CD4-positive, alpha-beta memory T cell (primary cell): Measurements from ENCODE around the gene MINDY4B. TPM values are rescaled to one million over a fixed set of nuclear protein-coding genes. Genes with fewer than 3 reads are reported as not detected.

Experiments used
- CTCF ChIA-PET: fragments of 350-600 bp; sonication (Branson Sonifier 250); formaldehyde crosslinking; loops from one replicate; lab custom pipeline; 2021; ENCODE audit warnings: inconsistent platforms; ENCODE audit not compliant: partially characterized antibody; lab: Charles Lee
- POLR2A ChIA-PET: fragments of 350-600 bp; sonication (Branson Sonifier 250); formaldehyde crosslinking; loops from one replicate; lab custom pipeline; 2021; ENCODE audit not compliant: partially characterized antibody; lab: Charles Lee
- DNase-seq, 5 donors: peaks; one replicate each; pipeline versions ENCODE4 v3.0.0 to v3.0.0-alpha.2; 2020 to 2022; ENCODE audit warnings: mixed read lengths in 1 of 5
- H3K27ac ChIP-seq: one replicate; pipeline ENCODE4 v1.7.0; 2013; ENCODE audit warnings: low read depth, low read length
- H3K27me3 ChIP-seq: 2 replicates; pipeline ENCODE4 v1.7.0; 2013; ENCODE audit warnings: mild to moderate bottlenecking, low read length, moderate library complexity; ENCODE audit not compliant: insufficient read depth
- H3K36me3 ChIP-seq: 2 replicates; pipeline ENCODE4 v1.7.0; 2013; ENCODE audit warnings: mild to moderate bottlenecking, low read length, moderate library complexity; ENCODE audit not compliant: insufficient read depth
- H3K4me1 ChIP-seq: 2 replicates; pipeline ENCODE4 v1.7.0; 2013; ENCODE audit warnings: mild to moderate bottlenecking, low read length, moderate library complexity; ENCODE audit not compliant: insufficient read depth
- H3K4me3 ChIP-seq, 2 donors: one replicate each; pipeline ENCODE4 v1.7.0; 2013; ENCODE audit warnings: low read length in 2 of 2, mild to moderate bottlenecking in 1 of 2
- H3K9me3 ChIP-seq, 2 donors: one replicate each; pipeline ENCODE4 v1.7.0; 2013; ENCODE audit warnings: low read length in 2 of 2, control low read depth in 1 of 2; ENCODE audit not compliant: control insufficient read depth in 1 of 2
- H3K27ac Mint-ChIP-seq, 7 donors: one replicate each; pipeline ENCODE4 v1.8.0; 2020 to 2021; ENCODE audit warnings: mixed read lengths in 7 of 7, mild to moderate bottlenecking in 6 of 7, inconsistent platforms in 3 of 7, moderate library complexity in 3 of 7
- H3K27me3 Mint-ChIP-seq, 2 donors: one replicate each; pipeline ENCODE4 v1.8.0; 2020 to 2021; ENCODE audit warnings: mixed read lengths in 2 of 2
- H3K36me3 Mint-ChIP-seq, 2 donors: one replicate each; pipeline ENCODE4 v1.8.0; 2020 to 2021; ENCODE audit warnings: mixed read lengths in 2 of 2, inconsistent platforms in 1 of 2, mild to moderate bottlenecking in 1 of 2
- H3K4me1 Mint-ChIP-seq, 4 donors: one replicate each; pipeline ENCODE4 v1.8.0; 2020 to 2021; ENCODE audit warnings: mixed read lengths in 4 of 4, mild to moderate bottlenecking in 1 of 4
- H3K4me3 Mint-ChIP-seq, 8 donors: one replicate each; pipeline ENCODE4 v1.8.0; 2020 to 2021; ENCODE audit warnings: mixed read lengths in 8 of 8, mild to moderate bottlenecking in 7 of 8, moderate library complexity in 6 of 8, inconsistent platforms in 3 of 8
- H3K9me3 Mint-ChIP-seq, 8 donors: one replicate each; pipeline ENCODE4 v1.8.0; 2020 to 2021; ENCODE audit warnings: mixed read lengths in 8 of 8, mild to moderate bottlenecking in 5 of 8, inconsistent platforms in 3 of 8, moderate library complexity in 1 of 8
- intact Hi-C: fragments of 100-400 bp; cut with micrococcal nuclease; formaldehyde crosslinking; loops from one replicate; pipeline ENCODE4 v1.15.1; 2023
- polyA plus RNA-seq, 2 donors: library from polyadenylated mRNA; unstranded; fragments of 300-500 nt; fragmentation: Illumina TruSeq; gene quantifications; one replicate each; pipeline ENCODE4 v1.2.3, GENCODE V29; 2021
- total RNA-seq, 2 experiments: library from RNA; stranded (reverse); gene quantifications; one replicate each; pipeline ENCODE4 v1.2.3, GENCODE V29; 2021

Gene MINDY4B
- total and polyA plus RNA-seq, 4 experiments from 2014 or later, result not detected

GRCh38 chr3:150887031-150887430, 18.2 kb downstream of the MINDY4B start:
- no peaks in the 10 kb centered on the region for H3K36me3 ChIP-seq
- no peaks in the 10 kb centered on the region for H3K27me3 ChIP-seq
- Mint-ChIP-seq H3K36me3 (no peaks in the 10 kb centered on the region), H3K27ac (no peak overlapping the region), H3K4me3 (no peak overlapping the region), H3K9me3 (peaks cover 0 to 2% (median 0%) of the 10 kb centered on the region in 8 donors), H3K27me3 (peaks cover 18 to 21% of the 10 kb centered on the region in 2 donors), H3K4me1 (no peaks in the 10 kb centered on the region)
- intact Hi-C loops, result no loop called here
- DNase-seq, result no peak
- no peak overlapping the region for H3K27ac ChIP-seq
- H3K9me3 ChIP-seq, result no peaks in the 10 kb centered on the region
- H3K4me3 ChIP-seq, result no peak overlapping the region
- ChIA-PET CTCF (no interaction called here), POLR2A (no interaction called here)
- no peaks in the 10 kb centered on the region for H3K4me1 ChIP-seq

GRCh38 chr3:150885535-150885934, 19.7 kb downstream of the MINDY4B start:
- intact Hi-C loops, result no loop called here
- H3K27ac ChIP-seq, result no peak overlapping the region
- Mint-ChIP-seq H3K27me3 (peaks cover 20 to 24% of the 10 kb centered on the region in 2 donors), H3K9me3 (peaks cover 0 to 2% (median 0%) of the 10 kb centered on the region in 8 donors), H3K4me1 (no peaks in the 10 kb centered on the region), H3K4me3 (no peak overlapping the region), H3K36me3 (no peaks in the 10 kb centered on the region), H3K27ac (no peak overlapping the region)
- no peak overlapping the region for H3K4me3 ChIP-seq
- H3K36me3 ChIP-seq, result no peaks in the 10 kb centered on the region
- DNase-seq, result no peak
- ChIA-PET CTCF (interaction anchor here (1.2 kb wide), 1 partner anchor 10 kb away, joined by 3 read pairs; no protein-coding TSS in a partner anchor), POLR2A (no interaction called here)
- no peaks in the 10 kb centered on the region for H3K27me3 ChIP-seq
- no peaks in the 10 kb centered on the region for H3K9me3 ChIP-seq
- no peaks in the 10 kb centered on the region for H3K4me1 ChIP-seq

DNA sequence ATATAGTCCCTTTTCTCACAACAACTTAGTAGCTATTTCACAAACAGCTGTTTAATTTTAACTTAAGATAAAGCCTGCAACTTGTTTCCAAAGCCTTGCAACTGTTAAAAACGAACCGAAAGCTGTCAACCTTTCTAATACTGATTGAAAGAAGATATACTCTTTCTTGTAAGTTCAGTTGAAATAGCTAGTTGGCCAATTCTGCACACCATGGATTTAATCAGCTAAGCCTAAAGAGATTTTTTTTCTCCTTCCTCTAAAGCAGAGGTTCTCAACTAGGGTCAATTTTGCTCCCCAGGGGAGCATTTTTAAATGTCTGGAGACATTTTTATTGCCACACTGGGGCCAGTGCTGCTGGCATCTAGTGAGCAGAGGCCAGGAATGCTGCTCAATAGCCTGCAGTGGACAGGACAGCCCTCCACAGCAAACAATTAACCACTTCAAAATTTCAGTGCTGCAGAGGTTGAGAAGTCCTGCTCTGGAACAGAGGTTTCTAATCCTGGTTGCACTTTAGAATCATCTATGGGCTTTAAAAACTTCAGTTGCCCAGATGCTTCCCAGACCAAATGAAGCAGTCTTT, 26.2 kb downstream of the MINDY4B start:
- Histone ChIP-seq H3K4me3 (no peak overlapping the region), H3K27ac (no peak overlapping the region), H3K27me3 (no peaks in the 10 kb centered on the region), H3K9me3 (no peaks in the 10 kb centered on the region), H3K4me1 (no peaks in the 10 kb centered on the region), H3K36me3 (no peaks in the 10 kb centered on the region)
- H3K9me3 Mint-ChIP-seq, result no peaks in the 10 kb centered on the region
- peaks cover 8 to 9% of the 10 kb centered on the region in 2 donors for H3K27me3 Mint-ChIP-seq
- no peaks in the 10 kb centered on the region for H3K36me3 Mint-ChIP-seq
- ChIA-PET CTCF (interaction anchor here (0.6 to 2.3 kb wide), 2 partner anchors 14 to 449 kb away, joined by 3 to 5 read pairs; no protein-coding TSS in a partner anchor), POLR2A (no interaction called here)
- no peaks in the 10 kb centered on the region for H3K4me1 Mint-ChIP-seq
- intact Hi-C loops, result no loop called here
- no peak overlapping the region for H3K4me3 Mint-ChIP-seq
- DNase-seq, result no peak
- no peak overlapping the region for H3K27ac Mint-ChIP-seq

- Mint-ChIP-seq H3K27me3 (peaks cover 4 to 5% of the 10 kb centered on the region in 2 donors), H3K4me1 (no peaks in the 10 kb centered on the region), H3K4me3 (no peak overlapping the region), H3K9me3 (no peaks in the 10 kb centered on the region), H3K27ac (no peak overlapping the region), H3K36me3 (no peaks in the 10 kb centered on the region)
- no peak overlapping the region for H3K4me3 ChIP-seq
- CTCF ChIA-PET, result interaction anchor here (0.9 to 2.3 kb wide), 2 partner anchors 10 to 14 kb away, joined by 3 to 5 read pairs; no protein-coding TSS in a partner anchor
- no peaks in the 10 kb centered on the region for H3K27me3 ChIP-seq
- no peaks in the 10 kb centered on the region for H3K36me3 ChIP-seq
- intact Hi-C loops, result no loop called here
- DNase-seq, result no peak
- POLR2A ChIA-PET, result no interaction called here
- H3K27ac ChIP-seq, result no peak overlapping the region
- H3K9me3 ChIP-seq, result no peaks in the 10 kb centered on the region
- H3K4me1 ChIP-seq, result no peaks in the 10 kb centered on the region
These were observed 26.9 kb downstream of the MINDY4B start for GRCh38 chr3:150878290-150878689.

- ChIA-PET CTCF (interaction anchor here (0.9 kb wide), 1 partner anchor 9 kb away, joined by 3 read pairs; no protein-coding TSS in a partner anchor), POLR2A (no interaction called here)
- Mint-ChIP-seq H3K9me3 (no peaks in the 10 kb centered on the region), H3K27ac (no peak overlapping the region), H3K36me3 (no peaks in the 10 kb centered on the region), H3K4me3 (no peak overlapping the region), H3K4me1 (no peaks in the 10 kb centered on the region), H3K27me3 (peaks cover 3 to 4% of the 10 kb centered on the region in 2 donors)
- no peaks in the 10 kb centered on the region for H3K4me1 ChIP-seq
- no peaks in the 10 kb centered on the region for H3K36me3 ChIP-seq
- H3K27me3 ChIP-seq, result no peaks in the 10 kb centered on the region
- H3K27ac ChIP-seq, result no peak overlapping the region
- H3K4me3 ChIP-seq, result no peak overlapping the region
- intact Hi-C loops, result no loop called here
- no peaks in the 10 kb centered on the region for H3K9me3 ChIP-seq
- DNase-seq, result no peak
These were observed 27.9 kb downstream of the MINDY4B start for GRCh38 chr3:150877303-150877702.

DNA sequence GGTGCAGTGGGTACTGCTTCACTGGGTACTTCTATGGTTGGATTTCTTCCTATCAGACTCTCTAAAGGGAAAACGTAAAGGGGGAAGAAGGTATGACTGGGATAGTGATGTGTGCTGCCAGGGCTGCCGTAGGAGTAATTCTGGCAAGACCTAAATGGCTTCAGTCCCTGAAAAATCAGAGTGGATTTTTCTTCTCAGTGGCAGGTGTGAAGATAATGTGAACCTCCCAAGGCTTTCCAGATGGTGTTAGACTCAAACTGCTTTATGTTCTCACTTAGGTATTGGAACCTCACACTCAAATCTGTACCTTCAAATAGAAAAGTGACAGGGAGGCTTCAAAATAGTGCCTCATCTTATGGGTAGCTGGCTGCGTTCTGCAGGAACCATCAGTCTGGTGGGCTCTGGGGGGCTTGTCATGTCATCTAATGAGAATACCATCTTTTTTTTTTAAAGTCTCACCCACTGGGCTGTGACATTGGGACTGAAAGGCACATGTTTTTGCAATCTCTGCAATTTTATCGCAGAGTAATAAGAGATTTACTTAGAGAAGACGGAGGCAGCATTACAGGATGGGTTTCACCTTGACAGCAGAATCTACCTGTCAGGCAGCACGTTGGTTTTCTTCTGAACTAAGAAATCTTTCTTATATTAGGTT, 28.5 kb downstream of the MINDY4B start:
- Mint-ChIP-seq H3K9me3 (no peaks in the 10 kb centered on the region), H3K27ac (no peak overlapping the region), H3K27me3 (peaks cover 2 to 3% of the 10 kb centered on the region in 2 donors), H3K36me3 (no peaks in the 10 kb centered on the region), H3K4me1 (no peaks in the 10 kb centered on the region), H3K4me3 (no peak overlapping the region)
- POLR2A ChIA-PET, result no interaction called here
- CTCF ChIA-PET, result no interaction called here
- Histone ChIP-seq H3K4me3 (no peak overlapping the region), H3K9me3 (no peaks in the 10 kb centered on the region), H3K36me3 (no peaks in the 10 kb centered on the region), H3K27me3 (no peaks in the 10 kb centered on the region), H3K4me1 (no peaks in the 10 kb centered on the region), H3K27ac (no peak overlapping the region)
- DNase-seq, result no peak
- intact Hi-C loops, result no loop called here

DNA sequence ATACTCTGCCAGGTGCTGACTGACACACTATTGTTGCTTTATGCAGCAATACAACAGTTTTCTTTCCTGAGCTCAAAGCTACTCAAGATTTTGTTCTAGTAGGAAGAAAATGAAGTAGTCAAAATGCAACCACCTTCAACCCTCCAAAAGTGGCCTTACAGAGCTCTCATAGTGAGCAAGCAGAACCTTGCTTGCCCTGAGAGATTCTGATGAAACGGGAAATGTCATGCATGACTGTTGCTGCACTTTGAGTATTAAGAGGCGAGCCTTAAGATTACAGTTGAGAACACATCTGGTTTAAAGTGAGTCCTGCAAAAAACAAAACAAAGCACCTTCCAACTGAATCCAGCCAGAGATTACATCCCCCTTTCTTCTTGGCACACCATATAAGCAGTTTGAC, 29.7 kb downstream of the MINDY4B start:
- H3K4me1 ChIP-seq, result no peaks in the 10 kb centered on the region
- Mint-ChIP-seq H3K4me3 (no peak overlapping the region), H3K27ac (no peak overlapping the region), H3K9me3 (no peaks in the 10 kb centered on the region), H3K36me3 (no peaks in the 10 kb centered on the region), H3K27me3 (peaks cover 0 to 1% of the 10 kb centered on the region in 2 donors), H3K4me1 (no peaks in the 10 kb centered on the region)
- H3K27ac ChIP-seq, result no peak overlapping the region
- DNase-seq, result no peak
- no peak overlapping the region for H3K4me3 ChIP-seq
- CTCF ChIA-PET, result no interaction called here
- H3K36me3 ChIP-seq, result no peaks in the 10 kb centered on the region
- POLR2A ChIA-PET, result no interaction called here
- no peaks in the 10 kb centered on the region for H3K9me3 ChIP-seq
- no peaks in the 10 kb centered on the region for H3K27me3 ChIP-seq
- intact Hi-C loops, result no loop called here
